Esophagus muscularis mucosa (tissue), 3 donors: ENCODE measurements around the gene GRPEL2.

Source experiments
- POLR2A ChIP-seq: fragments of 450-650 bp; IDR thresholded peaks from one replicate; pipeline ENCODE4 v1.6.1; 2017; ENCODE audit warnings: antibody characterized with exemption, moderate library complexity, mild to moderate bottlenecking, low read depth
- TF ChIP-seq, protein P1 (sequence below), 3 experiments: fragments of 200-600 bp in 2 of 3; fragments of 450-650 bp in 1 of 3; sonication (generic) in 2 of 3; IDR thresholded peaks; one replicate each; pipeline ENCODE4 v1.5.1; 2017 to 2019; ENCODE audit warnings: antibody characterized with exemption in 3 of 3, mild to moderate bottlenecking in 2 of 3, moderate library complexity in 1 of 3

DNA sequence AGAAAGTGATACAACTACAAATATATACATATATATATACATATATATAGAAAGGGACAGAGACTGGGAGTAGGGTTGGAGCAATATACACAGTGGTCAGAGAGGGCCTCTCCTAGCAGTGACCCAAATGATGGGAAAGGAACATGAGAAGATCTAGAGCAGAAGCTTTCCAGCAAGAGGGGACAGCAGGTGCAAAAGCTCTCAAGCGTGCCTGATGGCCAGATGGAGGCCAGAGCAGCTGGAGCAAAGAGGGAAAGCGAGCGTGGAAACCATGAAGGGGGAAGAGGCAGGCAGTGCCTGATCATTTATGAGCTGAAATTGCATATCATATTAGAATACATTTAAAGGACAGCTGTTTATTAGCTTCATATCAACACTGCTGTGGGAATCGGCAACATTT, 7.6 kb upstream of the GRPEL2 start:
- TF ChIP-seq POLR2A, result no peak
- TF ChIP-seq, protein P1, sequence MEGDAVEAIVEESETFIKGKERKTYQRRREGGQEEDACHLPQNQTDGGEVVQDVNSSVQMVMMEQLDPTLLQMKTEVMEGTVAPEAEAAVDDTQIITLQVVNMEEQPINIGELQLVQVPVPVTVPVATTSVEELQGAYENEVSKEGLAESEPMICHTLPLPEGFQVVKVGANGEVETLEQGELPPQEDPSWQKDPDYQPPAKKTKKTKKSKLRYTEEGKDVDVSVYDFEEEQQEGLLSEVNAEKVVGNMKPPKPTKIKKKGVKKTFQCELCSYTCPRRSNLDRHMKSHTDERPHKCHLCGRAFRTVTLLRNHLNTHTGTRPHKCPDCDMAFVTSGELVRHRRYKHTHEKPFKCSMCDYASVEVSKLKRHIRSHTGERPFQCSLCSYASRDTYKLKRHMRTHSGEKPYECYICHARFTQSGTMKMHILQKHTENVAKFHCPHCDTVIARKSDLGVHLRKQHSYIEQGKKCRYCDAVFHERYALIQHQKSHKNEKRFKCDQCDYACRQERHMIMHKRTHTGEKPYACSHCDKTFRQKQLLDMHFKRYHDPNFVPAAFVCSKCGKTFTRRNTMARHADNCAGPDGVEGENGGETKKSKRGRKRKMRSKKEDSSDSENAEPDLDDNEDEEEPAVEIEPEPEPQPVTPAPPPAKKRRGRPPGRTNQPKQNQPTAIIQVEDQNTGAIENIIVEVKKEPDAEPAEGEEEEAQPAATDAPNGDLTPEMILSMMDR (IDR thresholded peaks at IDR 0.05), result no peak
